K562 (cell line): ENCODE measurements around the gene CENPX. TPM values are rescaled to one million over a fixed set of nuclear protein-coding genes. Genes with fewer than 3 reads are reported as not detected.

Experiments
- ATAC-seq: fragments of 200-7000 bp; cut with Tn5 transposase; 3 replicates; pipeline ENCODE4 v1.9.1; 2020; ENCODE audit warnings: moderate library complexity
- BruUV-seq: library from RNA; stranded (reverse); fragments of 400-500 nt; replicated peaks from 2 replicates; lab custom pipeline; 2021; lab: Mats Ljungman, UMichigan
- CTCF ChIA-PET: fragments of 300-600 bp; formaldehyde crosslinking; extraction: SDS; loops from one replicate; lab custom pipeline; 2021; ENCODE audit warnings: low intra/inter-chr PET ratio; lab: Yijun Ruan, JAX
- POLR2A ChIA-PET: fragments of 300-600, 350-650 bp; sonication (Branson Sonifier 250); formaldehyde crosslinking; extraction: SDS; loops from one replicate; lab custom pipeline; 2021; ENCODE audit warnings: antibody characterized with exemption, inconsistent platforms; lab: Yijun Ruan, JAX
- DNase-seq, 4 experiments: peaks; one replicate each; pipeline versions ENCODE4 v3.0.0 to v3.0.0-alpha.2; 2011 to 2018; ENCODE audit warnings: low spot score in 3 of 4, mixed read lengths in 3 of 4; ENCODE audit errors: extremely low read depth in 1 of 4
- FAIRE-seq: peaks from 2 replicates; lab custom pipeline; 2011; peaks lifted over from hg19 to GRCh38; lab: Jason Lieb, UNC
- H2AFZ ChIP-seq: 2 replicates; pipeline ENCODE4 v1.6.0; 2011; ENCODE audit warnings: low read depth, low read length, control low read depth, inconsistent platforms
- H3K27ac ChIP-seq: fragments of 200-600 bp; 3 replicates; pipeline ENCODE4 v1.8.0; 2011; ENCODE audit warnings: low read depth, mild to moderate bottlenecking, control low read depth, inconsistent platforms, low read length, moderate library complexity, mixed read lengths; ENCODE audit errors: extremely low read depth
- H3K27me3 ChIP-seq, 2 experiments: fragments of 300-600 bp in 1 of 2; 2 replicates in 1 of 2; 3 replicates in 1 of 2; pipeline versions ENCODE4 v1.6.0 to v1.8.0; 2011; ENCODE audit warnings: inconsistent platforms in 2 of 2, low read length in 2 of 2, mild to moderate bottlenecking in 1 of 2, mixed read lengths in 1 of 2, moderate library complexity in 1 of 2; ENCODE audit not compliant: control insufficient read depth in 2 of 2, insufficient read depth in 2 of 2
- H3K36me3 ChIP-seq: fragments of 300-600 bp; 3 replicates; pipeline ENCODE4 v1.8.0; 2011; ENCODE audit warnings: mild to moderate bottlenecking, low read length, inconsistent platforms; ENCODE audit not compliant: control insufficient read depth, insufficient read depth
- H3K4me1 ChIP-seq, 2 experiments: fragments of 200-600 bp in 1 of 2; replicated peaks in 1 of 2; 2 replicates in 1 of 2; 3 replicates in 1 of 2; pipeline versions ENCODE4 v1.5.1 to v1.8.0; 2011; ENCODE audit warnings: inconsistent platforms in 2 of 2, low read length in 2 of 2, mild to moderate bottlenecking in 1 of 2, mixed read lengths in 1 of 2, moderate library complexity in 1 of 2; ENCODE audit not compliant: control insufficient read depth in 2 of 2, insufficient read depth in 2 of 2
- H3K4me2 ChIP-seq: 2 replicates; pipeline ENCODE4 v1.6.1; 2011; ENCODE audit warnings: low read length, control low read depth, inconsistent platforms, mixed read lengths; ENCODE audit not compliant: insufficient read depth
- H3K4me3 ChIP-seq: fragments of 200-600 bp; sonication (generic), shearing (Covaris generic); 2 replicates; pipeline ENCODE4 v1.5.1; 2016; ENCODE audit warnings: control low read depth, inconsistent platforms
- H3K79me2 ChIP-seq: fragments of 200-600 bp; 3 replicates; pipeline ENCODE4 v1.8.0; 2011; ENCODE audit warnings: low read length, inconsistent platforms; ENCODE audit not compliant: control insufficient read depth, insufficient read depth
- H3K9ac ChIP-seq, 2 experiments: 2 replicates each; pipeline versions ENCODE4 v1.6.0 to v1.6.1; 2011; ENCODE audit warnings: low read depth in 2 of 2, low read length in 2 of 2, control low read depth in 1 of 2, inconsistent platforms in 1 of 2, mild to moderate bottlenecking in 1 of 2, mixed read lengths in 1 of 2; ENCODE audit not compliant: insufficient read depth in 1 of 2
- H3K9me1 ChIP-seq: one replicate; pipeline ENCODE4 v1.6.0; 2011; ENCODE audit warnings: inconsistent platforms, mild to moderate bottlenecking, low read length, moderate library complexity; ENCODE audit not compliant: control insufficient read depth, insufficient read depth
- H3K9me3 ChIP-seq: replicated peaks from 2 replicates; pipeline ENCODE4 v1.5.1; 2011; ENCODE audit warnings: low read depth, low read length, inconsistent platforms; ENCODE audit not compliant: control insufficient read depth, insufficient read depth
- H4K20me1 ChIP-seq: replicated peaks from 2 replicates; pipeline ENCODE4 v1.6.1; 2011; ENCODE audit warnings: low read length, inconsistent platforms, mixed read lengths; ENCODE audit not compliant: control insufficient read depth, insufficient read depth
- ADNP ChIP-seq: fragments of 200-800 bp; sonication (Bioruptor generic); IDR thresholded peaks from 2 replicates; pipeline ENCODE4 v1.6.1; 2016; ENCODE audit warnings: missing genetic modification characterization, missing compliant biosample characterization
- CC2D1A ChIP-seq: fragments of 450-650 bp; IDR thresholded peaks from 2 replicates; pipeline ENCODE4 v1.6.1; 2017; ENCODE audit warnings: mild to moderate bottlenecking
- CHD4 ChIP-seq: fragments of 200-600 bp; sonication (generic); IDR thresholded peaks from 3 replicates; pipeline ENCODE4 v1.6.1; 2012; ENCODE audit warnings: low read depth, mild to moderate bottlenecking, mixed read lengths, low read length, inconsistent platforms; ENCODE audit not compliant: insufficient read depth, insufficient replicate concordance, poor library complexity, severe bottlenecking
- CREB3 ChIP-seq: fragments of 450-650 bp; conservative IDR thresholded peaks from 2 replicates; pipeline ENCODE4 v1.6.1; 2016; ENCODE audit warnings: missing genetic modification characterization, low read depth, mild to moderate bottlenecking, missing compliant biosample characterization, moderate library complexity
- DMBX1 ChIP-seq: fragments of 250-450 bp; sonication (Bioruptor Pico); IDR thresholded peaks from 2 replicates; pipeline ENCODE4 v1.8.0; 2022; ENCODE audit warnings: inconsistent platforms, mild to moderate bottlenecking, moderate library complexity, borderline replicate concordance
- EP300 ChIP-seq: IDR thresholded peaks from 2 replicates; pipeline ENCODE4 v1.6.1; 2012; ENCODE audit warnings: low read length, improper control_type of control experiment
- EWSR1 ChIP-seq: fragments of 450-650 bp; IDR thresholded peaks from 2 replicates; pipeline ENCODE4 v1.6.1; 2018; ENCODE audit warnings: borderline replicate concordance, mild to moderate bottlenecking, low read depth, moderate library complexity; ENCODE audit not compliant: partially characterized antibody
- PHF21A ChIP-seq: fragments of 450-650 bp; IDR thresholded peaks from 2 replicates; pipeline ENCODE4 v1.6.1; 2017; ENCODE audit warnings: low read depth, borderline replicate concordance
- RBM15 ChIP-seq: fragments of 200-400 bp; formaldehyde crosslinking; IDR thresholded peaks from 2 replicates; pipeline ENCODE4 v1.6.1; 2018; ENCODE audit warnings: mild to moderate bottlenecking, low read length, moderate library complexity; ENCODE audit not compliant: insufficient read depth
- SMAD1 ChIP-seq: fragments of 150-350 bp; IDR thresholded peaks from 2 replicates; pipeline ENCODE4 v1.6.1; 2014; ENCODE audit warnings: low read length, low read depth; ENCODE audit not compliant: partially characterized antibody
- ZFP36 ChIP-seq: fragments of 150-350 bp; IDR thresholded peaks from 2 replicates; pipeline ENCODE4 v1.6.1; 2018; ENCODE audit warnings: low read length, low read depth; ENCODE audit not compliant: partially characterized antibody
- ZNF124 ChIP-seq: sonication (generic); formaldehyde crosslinking; IDR thresholded peaks from 2 replicates; pipeline ENCODE4 v1.8.1; 2022; ENCODE audit warnings: missing genetic modification reagents
- ZNF695 ChIP-seq: fragments of 450-650 bp; formaldehyde crosslinking; IDR thresholded peaks from 2 replicates; pipeline ENCODE4 v1.4.0; 2020; ENCODE audit warnings: mild to moderate bottlenecking, moderate library complexity
- ZZZ3 ChIP-seq: fragments of 450-650 bp; IDR thresholded peaks from 2 replicates; pipeline ENCODE4 v1.6.1; 2016; ENCODE audit warnings: antibody characterized with exemption, mild to moderate bottlenecking, moderate library complexity
- WGBS: fragments of 100-300 bp; shearing (Covaris generic); methylation state at CpG from one replicate; pipeline ENCODE4 v1.1.6; 2016; ENCODE audit warnings: low coverage, mixed read lengths; ENCODE audit not compliant: insufficient coverage; ENCODE audit errors: missing lambda C conversion rate; 5-methylcytosine and 5-hydroxymethylcytosine counted together
- in situ Hi-C: fragments of 300-500 bp; cut with MboI; formaldehyde crosslinking; loops from 4 replicates; pipeline ENCODE4 v1.15.0; 2018; ENCODE audit warnings: inconsistent platforms, mixed read lengths
- intact Hi-C: fragments of 100-400 bp; cut with micrococcal nuclease; formaldehyde crosslinking; loops from 2 replicates; pipeline ENCODE4 v1.14.2; 2022
- polyA plus RNA-seq, 8 experiments: library from polyadenylated mRNA; depleted of rRNA in 4 of 8; stranded (reverse) in 5 of 8; unstranded in 3 of 8; fragments of >200 nt; fragmentation: Nextera tagmentation in 2 of 8; fragmentation: Illumina TruSeq in 1 of 8; extraction: Ambion mirVana in 2 of 8; extraction: Trizol in 1 of 8; gene quantifications; 2 replicates each; pipeline versions ENCODE4 v1.2.1 to v1.2.3, GENCODE V29; 2011 to 2014; ENCODE audit warnings: inconsistent platforms in 1 of 8, missing spikeins in 1 of 8
- total RNA-seq, 7 experiments: library from RNA; depleted of rRNA in 6 of 7; stranded (reverse); fragments of >200 nt in 6 of 7; fragmentation: Illumina TruSeq in 2 of 7; extraction: Trizol in 2 of 7; gene quantifications; 2 replicates each; pipeline versions ENCODE4 v1.2.1 to v1.2.3, GENCODE V29; 2011 to 2021; ENCODE audit warnings: low replicate concordance in 1 of 7
- TF ChIP-seq, protein P1 (sequence below), 2 experiments: fragments of 450-650 bp; conservative IDR thresholded peaks; 2 replicates each; pipeline ENCODE4 v1.6.1; 2017; ENCODE audit warnings: mild to moderate bottlenecking in 2 of 2, moderate library complexity in 2 of 2
- TF ChIP-seq, protein P2 (sequence below): fragments of 450-650 bp; formaldehyde crosslinking; IDR thresholded peaks from 2 replicates; pipeline ENCODE4 v1.4.0; 2020; ENCODE audit warnings: mild to moderate bottlenecking
- TF ChIP-seq, protein P3 (sequence below): fragments of 250-450 bp; sonication (Bioruptor Pico); IDR thresholded peaks from 2 replicates; pipeline ENCODE4 v1.5.0; 2021

CENPX gene
- total and polyA plus RNA-seq, 9 of the 15 experiments (the other 6 are each of a cell fraction or from before 2014, with no cell fraction given) = 32.7 to 352 (median 127) TPM

DNA sequence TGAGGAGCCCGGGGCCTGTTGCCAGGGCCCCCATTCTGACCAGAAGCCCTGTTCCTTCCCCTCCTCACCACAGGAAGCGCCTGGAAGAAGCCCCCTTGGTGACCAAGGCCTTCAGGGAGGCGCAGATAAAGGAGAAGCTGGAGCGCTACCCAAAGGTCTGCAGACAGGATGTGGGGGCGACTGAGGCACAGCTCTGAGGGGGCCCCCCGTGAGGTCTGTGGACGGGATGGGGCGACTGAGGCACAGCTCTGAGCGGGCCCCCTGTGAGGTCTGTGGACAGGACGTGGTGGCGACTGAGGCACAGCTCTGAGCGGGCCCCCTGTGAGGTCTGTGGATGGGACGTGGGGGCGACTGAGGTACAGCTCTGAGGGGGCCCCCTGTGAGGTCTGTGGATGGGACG lies 13.3 kb downstream of the CENPX start:
- no TSS peak for BruUV-seq
- no peaks in the 10 kb centered on the region for H3K79me2 ChIP-seq
- no peak for ATAC-seq
- no peak overlapping the region for H3K9ac ChIP-seq
- H3K9me3 ChIP-seq = no peaks in the 10 kb centered on the region
- no peaks in the 10 kb centered on the region for H3K27me3 ChIP-seq
- H4K20me1 ChIP-seq = 0 out of 2 replicates have a peak, but pooled peaks cover 4% of the 10 kb centered on the region
- FAIRE-seq = no peak
- H2AFZ ChIP-seq = no peak overlapping the region
- H3K9me1 ChIP-seq = peaks cover 3% of the 10 kb centered on the region
- H3K4me3 ChIP-seq = no peak overlapping the region
- POLR2A ChIA-PET = interaction anchor here (0.9 kb wide), 1 partner anchor 283 kb away, joined by 4 read pairs; no protein-coding TSS in a partner anchor
- CTCF ChIA-PET = no interaction called here
- 84% methylated on average over 7 of the region's 15 CpGs for WGBS
- in situ Hi-C loops = no loop called here
- no peak overlapping the region for H3K4me2 ChIP-seq
- H3K27ac ChIP-seq = no peak overlapping the region
- H3K36me3 ChIP-seq = no peaks in the 10 kb centered on the region; the same call in 2 of the 3 replicates
- intact Hi-C loops = no loop called here
- peaks cover 0 to 83% of the 10 kb centered on the region in 2 experiments; a peak in 1 of 5 replicates for H3K4me1 ChIP-seq
- no peak for DNase-seq
- TF ChIP-seq ZNF124 (CRISPR knock-in tag) (no peak), ADNP (no peak), SMAD1 (no peak), CC2D1A (no peak), PHF21A (no peak), CREB3 (tag) (no peak), CHD4 (no peak), ZNF695 (CRISPR knock-in tag) (no peak), ZZZ3 (no peak), EWSR1 (no peak), EP300 (no peak), DMBX1 (CRISPR knock-in tag) (no peak), ZFP36 (no peak), RBM15 (no peak)
- TF ChIP-seq, protein P1, sequence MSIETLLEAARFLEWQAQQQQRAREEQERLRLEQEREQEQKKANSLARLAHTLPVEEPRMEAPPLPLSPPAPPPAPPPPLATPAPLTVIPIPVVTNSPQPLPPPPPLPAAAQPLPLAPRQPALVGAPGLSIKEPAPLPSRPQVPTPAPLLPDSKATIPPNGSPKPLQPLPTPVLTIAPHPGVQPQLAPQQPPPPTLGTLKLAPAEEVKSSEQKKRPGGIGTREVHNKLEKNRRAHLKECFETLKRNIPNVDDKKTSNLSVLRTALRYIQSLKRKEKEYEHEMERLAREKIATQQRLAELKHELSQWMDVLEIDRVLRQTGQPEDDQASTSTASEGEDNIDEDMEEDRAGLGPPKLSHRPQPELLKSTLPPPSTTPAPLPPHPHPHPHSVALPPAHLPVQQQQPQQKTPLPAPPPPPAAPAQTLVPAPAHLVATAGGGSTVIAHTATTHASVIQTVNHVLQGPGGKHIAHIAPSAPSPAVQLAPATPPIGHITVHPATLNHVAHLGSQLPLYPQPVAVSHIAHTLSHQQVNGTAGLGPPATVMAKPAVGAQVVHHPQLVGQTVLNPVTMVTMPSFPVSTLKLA (conservative IDR thresholded peaks at IDR 0.05) = no peak
- TF ChIP-seq, protein P2, sequence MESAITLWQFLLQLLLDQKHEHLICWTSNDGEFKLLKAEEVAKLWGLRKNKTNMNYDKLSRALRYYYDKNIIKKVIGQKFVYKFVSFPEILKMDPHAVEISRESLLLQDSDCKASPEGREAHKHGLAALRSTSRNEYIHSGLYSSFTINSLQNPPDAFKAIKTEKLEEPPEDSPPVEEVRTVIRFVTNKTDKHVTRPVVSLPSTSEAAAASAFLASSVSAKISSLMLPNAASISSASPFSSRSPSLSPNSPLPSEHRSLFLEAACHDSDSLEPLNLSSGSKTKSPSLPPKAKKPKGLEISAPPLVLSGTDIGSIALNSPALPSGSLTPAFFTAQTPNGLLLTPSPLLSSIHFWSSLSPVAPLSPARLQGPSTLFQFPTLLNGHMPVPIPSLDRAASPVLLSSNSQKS = no peak
- TF ChIP-seq, protein P3, sequence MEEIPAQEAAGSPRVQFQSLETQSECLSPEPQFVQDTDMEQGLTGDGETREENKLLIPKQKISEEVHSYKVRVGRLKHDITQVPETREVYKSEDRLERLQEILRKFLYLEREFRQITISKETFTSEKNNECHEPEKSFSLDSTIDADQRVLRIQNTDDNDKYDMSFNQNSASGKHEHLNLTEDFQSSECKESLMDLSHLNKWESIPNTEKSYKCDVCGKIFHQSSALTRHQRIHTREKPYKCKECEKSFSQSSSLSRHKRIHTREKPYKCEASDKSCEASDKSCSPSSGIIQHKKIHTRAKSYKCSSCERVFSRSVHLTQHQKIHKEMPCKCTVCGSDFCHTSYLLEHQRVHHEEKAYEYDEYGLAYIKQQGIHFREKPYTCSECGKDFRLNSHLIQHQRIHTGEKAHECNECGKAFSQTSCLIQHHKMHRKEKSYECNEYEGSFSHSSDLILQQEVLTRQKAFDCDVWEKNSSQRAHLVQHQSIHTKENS = no peak
